ENCODE data around the gene HEY2.

GRCh38 chr6:125743604-125744003, 5.8 kb upstream of the HEY2 start:
- TF ChIP-seq GATA2 (IDR thresholded peaks at IDR 0.05; ENCODE audit: low read depth, low read length), result no peak
- TF ChIP-seq GATA3 (IDR thresholded peaks at IDR 0.05; ENCODE audit: low read depth, low read length), result no peak

Data from SH-SY5Y (cell line).